ENCODE measurements around the gene RIMS3. TPM values are rescaled to one million over a fixed set of nuclear protein-coding genes. Genes with fewer than 3 reads are reported as not detected.

RIMS3 gene
- total and polyA plus RNA-seq, 2 experiments from 2014 or later: 1.4 to 1.6 TPM

- Histone ChIP-seq H3K27ac (no peak overlapping the region), H3K27me3 (no peaks in the 10 kb centered on the region), H3K9me2 (replicated peaks; ENCODE audit: insufficient read depth) (no peaks in the 10 kb centered on the region), H3K4me1 (ENCODE audit: insufficient read depth) (no peaks in the 10 kb centered on the region), H3K4me3 (no peak overlapping the region), H3K4me2 (no peak overlapping the region), H2AFZ (no peak overlapping the region), H4K20me1 (ENCODE audit: insufficient read depth, poor library complexity, severe bottlenecking) (no peaks in the 10 kb centered on the region), H3K36me3 (replicated peaks; ENCODE audit: insufficient read depth, low read depth) (no peaks in the 10 kb centered on the region), H3K79me2 (no peaks in the 10 kb centered on the region), H3K9me3 (ENCODE audit: low read depth) (no peaks in the 10 kb centered on the region)
- WGBS (ENCODE audit: low lambda C conversion rate, missing lambda C conversion rate): 56% methylated on average over 3 of the region's 3 CpGs
- DNase-seq (ENCODE audit: low spot score): no peak
- TF ChIP-seq EZH2 (IDR thresholded peaks at IDR 0.05; ENCODE audit: borderline replicate concordance) (no peak), CTCF (IDR thresholded peaks at IDR 0.05; ENCODE audit: poor library complexity) (no peak), EZH2phosphoT487 (IDR thresholded peaks at IDR 0.05; ENCODE audit: low read depth, severe bottlenecking, unreplicated experiment) (no peak)
Measured at GRCh38 chr1:40606194-40606593, 59.3 kb downstream of the RIMS3 start.

DNA sequence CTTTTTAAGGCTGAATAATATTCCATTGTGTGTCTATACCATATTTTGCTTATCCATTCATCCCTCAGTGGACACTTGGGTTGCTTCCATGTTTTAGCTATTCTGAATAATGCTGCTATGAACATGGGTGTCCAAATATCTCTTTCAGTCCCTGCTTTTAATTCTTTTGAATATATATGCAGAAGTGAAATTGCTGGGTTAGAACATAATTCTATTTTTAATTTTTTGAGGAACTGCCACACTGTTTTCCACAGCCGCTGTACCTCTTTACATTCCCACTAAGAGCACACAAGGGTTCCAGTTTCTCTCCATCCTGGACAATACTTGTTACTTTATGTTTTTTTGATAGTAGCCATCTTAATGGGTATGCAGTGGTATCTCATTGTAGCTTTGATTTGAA lies 65.6 kb downstream of the RIMS3 start:
- no peak for TF ChIP-seq CTCF (IDR thresholded peaks at IDR 0.05; ENCODE audit: poor library complexity)
- TF ChIP-seq EZH2phosphoT487 (IDR thresholded peaks at IDR 0.05; ENCODE audit: low read depth, severe bottlenecking, unreplicated experiment): no peak
- no peak for TF ChIP-seq EZH2 (IDR thresholded peaks at IDR 0.05; ENCODE audit: borderline replicate concordance)
- Histone ChIP-seq H3K4me3 (no peak overlapping the region), H2AFZ (no peak overlapping the region), H3K9me3 (ENCODE audit: low read depth) (no peaks in the 10 kb centered on the region), H3K36me3 (replicated peaks; ENCODE audit: insufficient read depth, low read depth) (no peaks in the 10 kb centered on the region), H3K79me2 (no peaks in the 10 kb centered on the region), H3K27me3 (no peaks in the 10 kb centered on the region), H3K27ac (no peak overlapping the region), H3K4me2 (no peak overlapping the region), H3K4me1 (ENCODE audit: insufficient read depth) (no peaks in the 10 kb centered on the region), H4K20me1 (ENCODE audit: insufficient read depth, poor library complexity, severe bottlenecking) (no peaks in the 10 kb centered on the region), H3K9me2 (replicated peaks; ENCODE audit: insufficient read depth) (no peaks in the 10 kb centered on the region)
- no peak for DNase-seq (ENCODE audit: low spot score)
- WGBS (ENCODE audit: low lambda C conversion rate, missing lambda C conversion rate): 97% methylated on average over 1 of the region's 1 CpG

- DNase-seq (ENCODE audit: low spot score): no peak
- Histone ChIP-seq H3K27ac (no peak overlapping the region), H4K20me1 (ENCODE audit: insufficient read depth, poor library complexity, severe bottlenecking) (no peaks in the 10 kb centered on the region), H3K9me2 (replicated peaks; ENCODE audit: insufficient read depth) (no peaks in the 10 kb centered on the region), H3K4me3 (no peak overlapping the region), H3K79me2 (no peaks in the 10 kb centered on the region), H3K4me2 (no peak overlapping the region), H3K4me1 (ENCODE audit: insufficient read depth) (no peaks in the 10 kb centered on the region), H3K27me3 (no peaks in the 10 kb centered on the region), H2AFZ (no peak overlapping the region), H3K9me3 (ENCODE audit: low read depth) (no peaks in the 10 kb centered on the region), H3K36me3 (replicated peaks; ENCODE audit: insufficient read depth, low read depth) (no peaks in the 10 kb centered on the region)
- TF ChIP-seq EZH2 (IDR thresholded peaks at IDR 0.05; ENCODE audit: borderline replicate concordance) (no peak), CTCF (IDR thresholded peaks at IDR 0.05; ENCODE audit: poor library complexity) (no peak), EZH2phosphoT487 (IDR thresholded peaks at IDR 0.05; ENCODE audit: low read depth, severe bottlenecking, unreplicated experiment) (no peak)
- 90% methylated on average over 7 of the region's 7 CpGs for WGBS (ENCODE audit: low lambda C conversion rate, missing lambda C conversion rate)
Measured at GRCh38 chr1:40595623-40596022, 69.9 kb downstream of the RIMS3 start.

- no peak for TF ChIP-seq EZH2phosphoT487 (IDR thresholded peaks at IDR 0.05; ENCODE audit: low read depth, severe bottlenecking, unreplicated experiment)
- TF ChIP-seq EZH2 (IDR thresholded peaks at IDR 0.05; ENCODE audit: borderline replicate concordance): no peak
- no peak for TF ChIP-seq CTCF (IDR thresholded peaks at IDR 0.05; ENCODE audit: poor library complexity)
- H3K9me2 ChIP-seq (replicated peaks; ENCODE audit: insufficient read depth): no peaks in the 10 kb centered on the region
Measured at GRCh38 chr1:40594187-40594531, 71.3 kb downstream of the RIMS3 start.

More at GRCh38 chr1:40594187-40594531, 71.3 kb downstream of the RIMS3 start:
- no peak overlapping the region for H3K27ac ChIP-seq
- DNase-seq (ENCODE audit: low spot score): no peak
- no peak overlapping the region for H2AFZ ChIP-seq
- H3K79me2 ChIP-seq: no peaks in the 10 kb centered on the region
- no peak overlapping the region for H3K4me2 ChIP-seq
- H3K4me3 ChIP-seq: no peak overlapping the region
- no peaks in the 10 kb centered on the region for H3K4me1 ChIP-seq (ENCODE audit: insufficient read depth)
- H3K9me3 ChIP-seq (ENCODE audit: low read depth): no peaks in the 10 kb centered on the region
- H3K36me3 ChIP-seq (replicated peaks; ENCODE audit: insufficient read depth, low read depth): no peaks in the 10 kb centered on the region
- H3K27me3 ChIP-seq: no peaks in the 10 kb centered on the region
- WGBS (ENCODE audit: low lambda C conversion rate, missing lambda C conversion rate): 70% methylated on average over 3 of the region's 3 CpGs
- no peaks in the 10 kb centered on the region for H4K20me1 ChIP-seq (ENCODE audit: insufficient read depth, poor library complexity, severe bottlenecking)
